NCI-H748 treated with DMSO at 0.1 percent for 48 hours (cell line): ENCODE measurements around the gene ATP2B1.
"Not testable (repeated sequence)": the region's sequence is repeated elsewhere in the genome, so short reads cannot be mapped to it uniquely, and the experiment has no call there.

Experiments
- DNase-seq: peaks from one replicate; lab custom pipeline; 2025; lab: John Stamatoyannopoulos, UW

ATP2B1 gene

GRCh38 chr12:89712706-89713105, 4.1 kb upstream of the ATP2B1 start:
- DNase-seq, result no peak

GRCh38 chr12:89710873-89711750, 2.5 kb upstream of the ATP2B1 start:
- no peak for DNase-seq

- no peak for DNase-seq
Measured at GRCh38 chr12:89709995-89710872, 1.6 kb upstream of the ATP2B1 start.

- peak; percentile 93 for DNase-seq
Measured at GRCh38 chr12:89709157-89709994, 738 bp upstream of the ATP2B1 start.

- DNase-seq, result peak; percentile 26
Measured at GRCh38 chr12:89707703-89708564, 704 bp downstream of the ATP2B1 start.

GRCh38 chr12:89706986-89707702, 1.5 kb downstream of the ATP2B1 start:
- DNase-seq, result peak; percentile 37

- DNase-seq, result no peak
Measured at GRCh38 chr12:89706551-89706950, 2.1 kb downstream of the ATP2B1 start.

GRCh38 chr12:89704457-89704856, 4.2 kb downstream of the ATP2B1 start:
- no peak for DNase-seq

GRCh38 chr12:89703768-89704167, 4.9 kb downstream of the ATP2B1 start:
- no peak for DNase-seq

GRCh38 chr12:89702503-89702902, 6.1 kb downstream of the ATP2B1 start:
- DNase-seq, result no peak

- no peak for DNase-seq
Measured at GRCh38 chr12:89701606-89702206, 6.9 kb downstream of the ATP2B1 start.

GRCh38 chr12:89700191-89700810, 8.3 kb downstream of the ATP2B1 start:
- DNase-seq, result no peak

- DNase-seq, result no peak
Measured at GRCh38 chr12:89698607-89699006, 10.0 kb downstream of the ATP2B1 start.

GRCh38 chr12:89697728-89698127, 10.9 kb downstream of the ATP2B1 start:
- not testable (repeated sequence) for DNase-seq

- DNase-seq, result no peak
Measured at GRCh38 chr12:89697296-89697695, 11.3 kb downstream of the ATP2B1 start.

- no peak for DNase-seq
Measured at GRCh38 chr12:89695830-89696229, 12.8 kb downstream of the ATP2B1 start.

- no peak for DNase-seq
Measured at GRCh38 chr12:89695100-89695499, 13.5 kb downstream of the ATP2B1 start.

GRCh38 chr12:89694542-89694941, 14.1 kb downstream of the ATP2B1 start:
- DNase-seq, result no peak

GRCh38 chr12:89693639-89694202, 14.9 kb downstream of the ATP2B1 start:
- DNase-seq, result no peak
